ENCODE results near the gene CDC42EP5.
"Not testable (repeated sequence)": the region's sequence is repeated elsewhere in the genome, so short reads cannot be mapped to it uniquely, and the experiment has no call there.

The CDC42EP5 gene

DNA sequence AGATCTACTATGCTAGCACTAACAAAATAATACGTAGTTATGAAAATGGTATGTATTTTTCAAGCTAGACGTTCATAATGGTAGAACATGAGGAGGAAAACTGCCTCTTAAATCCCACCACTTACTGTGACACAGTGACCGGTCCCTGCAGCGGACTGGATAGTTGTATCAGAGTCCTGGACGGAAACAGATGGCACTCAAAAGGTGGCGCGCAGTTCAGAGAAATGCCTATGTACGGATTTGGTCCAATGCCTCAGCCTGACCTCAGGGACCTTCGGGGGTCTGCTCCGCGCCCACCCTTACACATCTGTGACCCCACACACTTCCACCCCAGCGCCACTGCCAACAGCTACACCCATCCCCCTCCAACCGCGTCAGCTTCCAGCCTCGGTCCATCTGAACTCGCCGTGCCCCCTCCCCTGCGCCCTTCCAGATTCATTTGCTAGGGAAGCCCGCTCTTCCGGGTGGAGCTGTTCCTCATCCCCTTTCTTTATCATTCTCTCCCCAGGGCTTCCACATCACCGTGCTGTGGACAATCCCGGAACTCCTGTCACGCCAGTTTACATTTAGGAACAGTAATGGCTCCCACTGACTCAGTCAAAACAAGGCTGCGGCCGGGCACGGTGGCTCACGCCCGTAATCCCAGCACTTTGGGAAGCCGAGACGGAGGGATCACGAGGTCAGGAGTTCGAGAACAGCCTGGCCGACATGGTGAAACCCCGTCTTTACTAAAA lies 24.9 kb downstream of the CDC42EP5 start:
- peaks cover 14% of the 10 kb centered on the region for H3K4me1 ChIP-seq (ENCODE audit: control insufficient read depth, insufficient read depth, low read length)
- H3K27ac ChIP-seq (ENCODE audit: low read depth, low read length) = peak overlapping the region; percentile 99
- H3K27me3 ChIP-seq (ENCODE audit: control insufficient read depth, insufficient read depth, low read length) = no peaks in the 10 kb centered on the region
- H3K4me3 ChIP-seq (ENCODE audit: low read length) = peak overlapping the region; percentile 97
- peaks cover 19% of the 10 kb centered on the region for H3K36me3 ChIP-seq (ENCODE audit: control insufficient read depth, insufficient read depth, low read length)
- H3K9ac ChIP-seq (ENCODE audit: low read length) = peak overlapping the region; percentile 91

DNA sequence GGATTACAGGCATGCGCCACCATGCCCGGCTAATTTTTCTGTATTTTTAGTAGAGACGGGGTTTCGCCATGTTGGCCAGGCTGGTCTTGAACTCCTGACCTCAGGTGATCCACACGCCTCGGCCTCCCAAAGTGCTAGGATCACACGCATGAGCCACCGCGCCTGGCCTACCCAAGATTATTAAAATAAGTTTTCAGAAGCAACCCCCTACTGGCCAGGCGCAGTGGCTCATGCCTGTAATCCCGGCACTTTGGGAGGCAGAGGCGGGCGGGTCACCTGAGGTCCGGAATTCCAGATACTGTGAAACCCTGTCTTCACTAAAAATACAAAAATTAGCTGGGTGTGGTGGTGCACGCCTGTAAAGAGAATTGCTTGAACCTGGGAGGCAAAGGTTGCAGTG lies 26.7 kb downstream of the CDC42EP5 start:
- not testable (repeated sequence) for H3K36me3 ChIP-seq (ENCODE audit: control insufficient read depth, insufficient read depth, low read length); H3K27ac ChIP-seq (ENCODE audit: low read depth, low read length)

DNA sequence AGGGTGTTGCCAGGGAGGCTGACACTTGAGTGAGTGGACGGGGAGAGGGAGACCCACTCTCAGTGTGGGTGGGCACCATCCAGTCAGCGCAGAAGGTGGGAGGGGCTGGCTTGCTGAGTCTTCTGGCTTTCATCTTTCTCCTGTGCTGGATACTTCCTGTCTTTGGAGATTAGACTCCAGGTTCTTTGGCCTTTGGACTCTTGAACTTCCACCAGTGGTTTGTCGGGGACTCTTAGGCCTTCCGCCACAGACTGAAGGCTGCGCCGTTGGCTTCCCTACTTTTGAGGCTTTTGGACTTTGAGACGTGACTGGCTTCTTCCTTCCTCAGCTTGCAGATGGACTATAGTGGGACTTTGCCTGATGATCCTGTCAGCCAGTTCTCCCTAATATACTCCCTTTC lies 28.4 kb downstream of the CDC42EP5 start:
- Histone ChIP-seq H3K36me3 (ENCODE audit: control insufficient read depth, insufficient read depth, low read length) (no peaks in the 10 kb centered on the region), H3K9ac (ENCODE audit: low read length) (no peak overlapping the region), H3K4me3 (ENCODE audit: low read length) (no peak overlapping the region), H3K4me1 (ENCODE audit: control insufficient read depth, insufficient read depth, low read length) (peaks cover 2% of the 10 kb centered on the region), H3K27me3 (ENCODE audit: control insufficient read depth, insufficient read depth, low read length) (no peaks in the 10 kb centered on the region), H3K27ac (ENCODE audit: low read depth, low read length) (no peak overlapping the region)

More for the DNA sequence above, 26.7 kb downstream of the CDC42EP5 start:
- H3K4me1 ChIP-seq (ENCODE audit: control insufficient read depth, insufficient read depth, low read length) = peaks cover 14% of the 10 kb centered on the region
- H3K4me3 ChIP-seq (ENCODE audit: low read length); H3K9ac ChIP-seq (ENCODE audit: low read length); H3K27me3 ChIP-seq (ENCODE audit: control insufficient read depth, insufficient read depth, low read length): not testable (repeated sequence)

DNA sequence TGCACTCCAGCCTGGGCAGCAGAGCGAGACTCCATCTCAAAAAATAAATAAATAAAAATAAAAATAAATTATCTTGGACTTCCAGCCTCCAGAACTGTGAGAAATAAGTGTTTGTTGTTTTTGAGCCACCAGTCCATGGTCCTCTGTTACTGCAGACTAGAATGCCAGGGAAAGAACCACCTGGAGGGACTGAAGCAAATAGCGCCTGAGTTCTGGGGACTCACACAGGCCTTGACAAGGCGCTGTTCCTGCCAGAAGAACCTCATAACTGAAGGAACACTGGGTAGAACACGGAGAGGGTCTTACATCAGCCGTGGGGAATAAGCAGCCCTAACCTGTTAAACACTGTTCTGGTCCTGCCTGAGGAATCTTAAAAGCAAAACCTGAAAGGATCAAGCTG lies 32.5 kb downstream of the CDC42EP5 start:
- H3K4me3 ChIP-seq (ENCODE audit: low read length) = no peak overlapping the region
- H3K4me1 ChIP-seq (ENCODE audit: control insufficient read depth, insufficient read depth, low read length) = no peaks in the 10 kb centered on the region
- H3K36me3 ChIP-seq (ENCODE audit: control insufficient read depth, insufficient read depth, low read length) = no peaks in the 10 kb centered on the region
- no peak overlapping the region for H3K9ac ChIP-seq (ENCODE audit: low read length)
- H3K27ac ChIP-seq (ENCODE audit: low read depth, low read length) = no peak overlapping the region
- no peaks in the 10 kb centered on the region for H3K27me3 ChIP-seq (ENCODE audit: control insufficient read depth, insufficient read depth, low read length)

DNA sequence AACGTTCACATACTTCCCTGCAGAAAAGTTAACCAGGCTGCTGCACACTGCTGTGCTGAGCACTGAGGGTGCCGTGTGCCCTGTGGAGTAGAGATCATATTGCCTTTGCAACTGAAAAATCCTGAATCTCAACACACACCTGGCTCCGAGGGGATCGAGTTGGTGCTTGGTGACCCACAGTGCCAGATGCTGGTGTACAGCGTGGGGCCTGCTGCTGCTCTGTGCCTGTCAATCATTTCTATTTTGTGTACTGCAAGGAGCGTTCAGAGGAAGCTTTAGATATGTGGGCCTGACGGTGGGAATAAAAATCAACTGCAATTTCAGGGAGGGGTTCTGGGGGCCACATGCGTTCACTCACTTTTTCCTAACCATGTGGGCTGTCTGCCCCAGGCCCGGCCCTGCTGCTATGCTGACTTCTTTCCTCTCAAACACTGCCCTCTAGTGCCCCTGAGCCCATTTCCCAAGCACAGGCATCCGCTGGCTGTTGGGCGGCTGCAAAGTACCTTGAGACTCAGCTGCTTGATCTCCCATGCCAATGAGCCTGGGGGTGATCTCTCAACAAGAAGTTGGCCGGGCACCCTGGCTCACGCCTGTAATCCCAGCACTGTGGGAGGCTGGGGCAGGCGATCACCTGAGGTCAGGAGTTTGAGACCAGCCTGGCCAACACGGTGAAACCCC lies 33.8 kb downstream of the CDC42EP5 start:
- Histone ChIP-seq H3K27ac (ENCODE audit: low read depth, low read length) (no peak overlapping the region), H3K4me1 (ENCODE audit: control insufficient read depth, insufficient read depth, low read length) (no peaks in the 10 kb centered on the region), H3K4me3 (ENCODE audit: low read length) (no peak overlapping the region), H3K27me3 (ENCODE audit: control insufficient read depth, insufficient read depth, low read length) (no peaks in the 10 kb centered on the region), H3K36me3 (ENCODE audit: control insufficient read depth, insufficient read depth, low read length) (no peaks in the 10 kb centered on the region), H3K9ac (ENCODE audit: low read length) (no peak overlapping the region)

DNA sequence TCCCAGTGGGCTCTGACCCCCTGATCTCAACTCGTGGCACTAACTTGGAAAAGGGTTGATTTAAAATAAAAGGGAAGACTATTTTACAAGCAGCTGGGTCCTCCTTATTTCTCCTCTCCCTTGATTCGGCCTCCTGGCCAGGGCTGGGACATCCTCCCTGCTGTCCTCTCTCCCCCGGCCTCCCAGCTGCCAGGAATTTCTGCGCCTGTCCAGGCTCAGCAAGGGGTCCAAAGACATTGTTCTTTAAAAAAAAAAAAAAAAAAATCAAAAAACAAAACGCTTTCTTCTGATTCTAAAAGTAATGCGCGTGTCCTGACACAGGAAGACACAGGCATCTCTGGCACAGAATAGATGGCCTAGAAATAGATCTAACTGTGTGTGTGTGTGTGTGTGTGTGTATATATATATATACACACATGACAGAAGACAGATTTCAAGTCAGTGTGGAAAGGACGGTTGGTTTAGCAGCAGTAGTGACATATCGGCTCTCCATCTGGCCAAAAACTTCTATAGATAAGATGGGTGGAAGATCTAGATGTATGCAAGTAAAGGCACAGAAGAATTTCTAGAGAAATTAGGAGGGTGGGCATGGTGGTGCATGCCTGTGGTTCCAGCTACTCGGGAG lies 36.4 kb downstream of the CDC42EP5 start:
- Histone ChIP-seq H3K36me3 (ENCODE audit: control insufficient read depth, insufficient read depth, low read length) (no peaks in the 10 kb centered on the region), H3K27me3 (ENCODE audit: control insufficient read depth, insufficient read depth, low read length) (no peaks in the 10 kb centered on the region), H3K27ac (ENCODE audit: low read depth, low read length) (no peak overlapping the region), H3K9ac (ENCODE audit: low read length) (no peak overlapping the region), H3K4me3 (ENCODE audit: low read length) (no peak overlapping the region), H3K4me1 (ENCODE audit: control insufficient read depth, insufficient read depth, low read length) (no peaks in the 10 kb centered on the region)

DNA sequence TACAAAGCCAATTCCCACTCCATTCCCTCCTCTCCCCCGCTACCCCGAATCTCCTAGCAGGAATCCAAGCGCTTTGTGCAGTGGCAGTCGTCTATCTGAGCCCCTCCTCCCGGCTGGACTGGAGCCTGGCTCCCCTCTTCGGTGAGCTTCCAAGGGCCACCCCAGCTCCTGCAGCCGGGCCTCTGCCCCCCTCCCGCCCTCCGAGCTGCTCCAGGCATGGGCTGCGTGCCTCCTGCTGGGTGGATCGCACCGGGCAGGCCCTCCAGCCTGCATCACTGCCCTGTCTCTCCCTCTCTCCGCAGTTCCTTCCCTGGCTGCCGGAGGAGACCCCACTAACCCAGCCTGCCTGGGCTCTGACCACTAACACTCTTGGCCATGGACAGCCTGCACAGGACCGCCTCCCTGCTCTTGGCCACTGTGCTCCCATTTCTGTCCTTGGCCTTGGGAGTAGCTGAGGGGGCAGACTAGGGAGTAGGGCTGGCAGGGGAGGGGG lies 37.0 kb downstream of the CDC42EP5 start:
- Histone ChIP-seq H3K4me3 (ENCODE audit: low read length) (no peak overlapping the region), H3K4me1 (ENCODE audit: control insufficient read depth, insufficient read depth, low read length) (no peaks in the 10 kb centered on the region), H3K9ac (ENCODE audit: low read length) (no peak overlapping the region), H3K27ac (ENCODE audit: low read depth, low read length) (no peak overlapping the region), H3K36me3 (ENCODE audit: control insufficient read depth, insufficient read depth, low read length) (no peaks in the 10 kb centered on the region), H3K27me3 (ENCODE audit: control insufficient read depth, insufficient read depth, low read length) (no peaks in the 10 kb centered on the region)

DNA sequence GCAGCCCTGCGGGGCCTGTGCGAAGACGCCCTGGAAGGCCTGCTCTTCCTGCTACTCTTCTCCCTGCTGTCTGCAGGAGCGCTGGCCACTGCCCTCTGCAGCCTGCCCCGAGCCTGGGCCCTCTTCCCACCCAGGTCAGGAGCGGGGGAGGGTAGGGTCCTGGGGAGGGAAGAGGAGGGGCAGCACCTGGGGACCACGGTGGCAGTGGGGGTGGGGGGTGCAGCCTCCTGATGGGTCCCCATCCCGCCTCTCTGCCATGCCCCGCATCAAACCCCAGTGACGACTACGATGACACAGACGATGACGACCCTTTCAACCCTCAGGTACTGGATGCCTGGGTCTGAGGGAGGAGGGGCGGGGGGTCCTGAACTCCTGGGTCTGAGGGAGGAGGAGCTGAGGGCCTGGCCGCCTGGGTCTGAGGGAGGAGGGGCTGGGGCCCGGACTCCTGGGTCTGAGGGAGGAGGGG lies 37.5 kb downstream of the CDC42EP5 start:
- H3K27me3 ChIP-seq (ENCODE audit: control insufficient read depth, insufficient read depth, low read length) = no peaks in the 10 kb centered on the region
- H3K9ac ChIP-seq (ENCODE audit: low read length) = no peak overlapping the region
- no peak overlapping the region for H3K27ac ChIP-seq (ENCODE audit: low read depth, low read length)
- H3K4me1 ChIP-seq (ENCODE audit: control insufficient read depth, insufficient read depth, low read length) = no peaks in the 10 kb centered on the region
- no peak overlapping the region for H3K4me3 ChIP-seq (ENCODE audit: low read length)
- no peaks in the 10 kb centered on the region for H3K36me3 ChIP-seq (ENCODE audit: control insufficient read depth, insufficient read depth, low read length)

DNA sequence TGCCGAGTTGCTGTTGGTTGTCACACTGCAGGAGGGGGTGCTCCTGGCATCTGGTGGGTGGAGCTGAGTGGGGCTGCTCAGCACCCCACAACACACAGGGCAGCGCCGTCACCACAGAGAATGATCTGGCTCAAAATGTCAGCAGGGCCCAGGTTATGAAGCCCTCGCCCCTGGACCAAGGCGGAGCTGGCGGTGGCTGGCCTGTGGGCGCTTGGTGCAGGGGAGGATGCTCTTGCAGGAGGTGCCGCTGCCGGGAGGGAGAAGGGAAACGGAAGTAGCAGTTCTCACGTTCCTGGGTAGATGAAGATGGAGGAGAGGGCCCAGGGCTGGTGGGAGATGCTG lies 38.3 kb downstream of the CDC42EP5 start:
- Histone ChIP-seq H3K27me3 (ENCODE audit: control insufficient read depth, insufficient read depth, low read length) (peaks cover 6% of the 10 kb centered on the region), H3K27ac (ENCODE audit: low read depth, low read length) (no peak overlapping the region), H3K9ac (ENCODE audit: low read length) (no peak overlapping the region), H3K4me3 (ENCODE audit: low read length) (no peak overlapping the region), H3K36me3 (ENCODE audit: control insufficient read depth, insufficient read depth, low read length) (no peaks in the 10 kb centered on the region), H3K4me1 (ENCODE audit: control insufficient read depth, insufficient read depth, low read length) (no peaks in the 10 kb centered on the region)

DNA sequence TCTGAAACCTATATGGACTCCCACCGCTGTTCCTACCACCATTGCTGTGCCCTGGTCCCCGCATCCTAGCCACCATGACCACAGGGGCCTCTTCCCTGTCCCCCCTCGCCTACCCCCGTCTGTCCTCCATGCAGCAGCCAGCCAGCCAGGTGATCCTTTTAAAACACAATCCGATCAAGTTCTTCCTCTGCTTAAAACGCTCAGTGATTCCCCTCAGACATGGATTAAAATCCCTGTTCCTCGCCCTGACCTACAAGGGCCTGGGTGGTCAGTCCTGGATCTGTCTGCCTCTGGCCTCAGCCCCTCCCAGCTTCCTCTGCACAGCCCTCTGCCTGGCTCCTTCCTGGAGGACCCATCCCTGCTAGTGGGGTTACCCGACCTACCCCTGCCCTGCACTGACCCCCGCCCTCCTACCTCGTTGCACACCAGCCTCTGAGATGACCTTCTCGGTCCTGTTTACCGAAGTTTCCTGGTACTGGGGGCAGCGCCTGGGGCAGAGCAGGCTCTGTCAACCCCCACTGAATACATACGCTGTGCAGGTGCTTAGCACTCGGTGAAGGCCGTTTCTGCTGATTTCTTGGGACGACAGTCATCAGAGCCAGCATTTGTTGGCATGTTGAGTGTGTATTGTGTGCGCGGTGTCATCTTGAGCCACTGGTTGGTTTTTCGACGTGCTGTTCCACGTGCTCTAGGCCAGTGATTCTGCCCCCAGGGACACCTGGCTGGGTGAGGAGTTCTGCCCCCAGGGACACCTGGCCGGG lies 38.8 kb downstream of the CDC42EP5 start:
- peaks cover 11% of the 10 kb centered on the region for H3K27me3 ChIP-seq (ENCODE audit: control insufficient read depth, insufficient read depth, low read length)
- no peaks in the 10 kb centered on the region for H3K4me1 ChIP-seq (ENCODE audit: control insufficient read depth, insufficient read depth, low read length)
- H3K27ac ChIP-seq (ENCODE audit: low read depth, low read length) = no peak overlapping the region
- H3K36me3 ChIP-seq (ENCODE audit: control insufficient read depth, insufficient read depth, low read length) = no peaks in the 10 kb centered on the region
- H3K9ac ChIP-seq (ENCODE audit: low read length) = no peak overlapping the region
- H3K4me3 ChIP-seq (ENCODE audit: low read length) = no peak overlapping the region

DNA sequence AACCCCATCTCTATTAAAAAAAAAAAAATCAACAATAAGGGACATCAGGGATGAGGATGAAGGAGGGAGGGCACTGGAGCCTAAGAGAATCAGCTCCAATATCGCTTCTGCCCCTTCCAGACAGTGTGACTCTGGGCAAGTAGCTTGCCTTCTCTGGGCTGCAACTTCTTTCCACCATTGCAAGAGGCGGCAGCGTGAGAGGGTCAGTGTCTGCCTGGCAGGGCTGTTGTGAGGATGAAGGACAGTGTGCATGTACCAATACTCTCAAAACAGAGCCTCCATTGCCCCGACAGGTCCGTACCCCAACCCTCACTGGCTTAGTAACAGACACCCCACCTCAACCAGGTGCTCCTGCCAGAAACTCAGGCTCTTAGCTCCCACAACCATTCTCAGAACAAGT lies 39.4 kb downstream of the CDC42EP5 start:
- Histone ChIP-seq H3K4me1 (ENCODE audit: control insufficient read depth, insufficient read depth, low read length) (no peaks in the 10 kb centered on the region), H3K27ac (ENCODE audit: low read depth, low read length) (no peak overlapping the region)

DNA sequence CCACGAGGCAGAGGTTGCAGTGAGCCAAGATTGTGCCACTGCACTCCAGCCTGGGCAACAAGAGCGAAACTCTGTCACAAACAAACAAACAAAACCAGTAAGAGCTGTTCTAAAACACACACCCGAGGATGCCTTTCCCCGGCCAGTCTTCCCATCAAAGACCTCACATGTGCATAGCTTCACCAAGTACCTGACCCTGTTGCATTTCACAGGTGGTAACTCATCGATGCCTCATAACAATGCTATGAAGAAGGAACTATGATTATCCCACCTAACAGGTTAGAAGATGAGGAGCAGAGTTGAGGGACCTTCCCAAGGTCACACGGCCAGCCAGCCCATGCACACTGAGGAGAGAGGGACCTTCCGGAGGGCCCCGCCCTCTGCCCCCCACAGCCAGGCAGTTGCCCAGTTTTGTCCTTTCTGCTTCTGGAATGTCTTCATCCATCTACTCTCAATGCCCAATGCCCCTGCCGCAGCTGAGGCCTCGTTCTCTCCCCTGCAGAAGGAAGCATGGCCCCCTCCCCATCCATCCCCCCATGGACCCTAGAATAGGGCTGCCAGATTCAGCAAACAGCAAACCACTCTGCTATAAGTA lies 40.9 kb downstream of the CDC42EP5 start:
- Histone ChIP-seq H3K4me3 (ENCODE audit: low read length) (no peak overlapping the region), H3K27me3 (ENCODE audit: control insufficient read depth, insufficient read depth, low read length) (peaks cover 21% of the 10 kb centered on the region), H3K36me3 (ENCODE audit: control insufficient read depth, insufficient read depth, low read length) (no peaks in the 10 kb centered on the region), H3K9ac (ENCODE audit: low read length) (no peak overlapping the region), H3K27ac (ENCODE audit: low read depth, low read length) (no peak overlapping the region), H3K4me1 (ENCODE audit: control insufficient read depth, insufficient read depth, low read length) (no peaks in the 10 kb centered on the region)

More for the DNA sequence above, 39.4 kb downstream of the CDC42EP5 start:
- H3K9ac ChIP-seq (ENCODE audit: low read length) = no peak overlapping the region
- no peaks in the 10 kb centered on the region for H3K36me3 ChIP-seq (ENCODE audit: control insufficient read depth, insufficient read depth, low read length)
- no peak overlapping the region for H3K4me3 ChIP-seq (ENCODE audit: low read length)
- H3K27me3 ChIP-seq (ENCODE audit: control insufficient read depth, insufficient read depth, low read length) = peaks cover 16% of the 10 kb centered on the region

Data from rectal smooth muscle tissue (tissue), 1 donor.